Activated CD4-positive, CD25-positive, alpha-beta regulatory T cell treated with anti-CD3 and anti-CD28 coated beads, Interleukin-2, amount 50 U/mL, for 16 hours (primary cell): ENCODE data around the gene SUN5.

ENCODE experiments used
- DNase-seq: peaks from one replicate; pipeline ENCODE4 v3.0.0-alpha.2; 2020; ENCODE audit warnings: low read depth, low spot score

The SUN5 gene

GRCh38 chr20:33026779-33027759, 22.8 kb upstream of the SUN5 start:
- no peak for DNase-seq

- DNase-seq: no peak
Measured at GRCh38 chr20:33026072-33026778, 22.0 kb upstream of the SUN5 start.

- DNase-seq: no peak
Measured at GRCh38 chr20:33025318-33025876, 21.2 kb upstream of the SUN5 start.

GRCh38 chr20:33024609-33025317, 20.5 kb upstream of the SUN5 start:
- no peak for DNase-seq

DNA sequence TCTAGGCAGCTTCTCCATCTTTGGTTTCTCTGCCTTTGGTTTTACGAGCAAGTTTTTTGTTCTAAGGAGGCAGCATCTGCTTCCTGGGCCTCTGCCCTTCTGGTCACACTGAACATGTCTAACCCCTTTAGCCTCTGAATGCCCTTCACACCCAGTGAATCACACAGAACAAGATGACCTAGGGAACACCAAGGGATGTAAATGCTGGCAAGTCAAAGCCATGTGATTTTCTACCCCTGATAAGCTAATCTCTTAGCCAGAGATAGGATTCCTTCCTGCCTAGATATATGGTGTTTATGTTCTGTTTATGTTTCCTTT, 20.0 kb upstream of the SUN5 start:
- DNase-seq: no peak

DNA sequence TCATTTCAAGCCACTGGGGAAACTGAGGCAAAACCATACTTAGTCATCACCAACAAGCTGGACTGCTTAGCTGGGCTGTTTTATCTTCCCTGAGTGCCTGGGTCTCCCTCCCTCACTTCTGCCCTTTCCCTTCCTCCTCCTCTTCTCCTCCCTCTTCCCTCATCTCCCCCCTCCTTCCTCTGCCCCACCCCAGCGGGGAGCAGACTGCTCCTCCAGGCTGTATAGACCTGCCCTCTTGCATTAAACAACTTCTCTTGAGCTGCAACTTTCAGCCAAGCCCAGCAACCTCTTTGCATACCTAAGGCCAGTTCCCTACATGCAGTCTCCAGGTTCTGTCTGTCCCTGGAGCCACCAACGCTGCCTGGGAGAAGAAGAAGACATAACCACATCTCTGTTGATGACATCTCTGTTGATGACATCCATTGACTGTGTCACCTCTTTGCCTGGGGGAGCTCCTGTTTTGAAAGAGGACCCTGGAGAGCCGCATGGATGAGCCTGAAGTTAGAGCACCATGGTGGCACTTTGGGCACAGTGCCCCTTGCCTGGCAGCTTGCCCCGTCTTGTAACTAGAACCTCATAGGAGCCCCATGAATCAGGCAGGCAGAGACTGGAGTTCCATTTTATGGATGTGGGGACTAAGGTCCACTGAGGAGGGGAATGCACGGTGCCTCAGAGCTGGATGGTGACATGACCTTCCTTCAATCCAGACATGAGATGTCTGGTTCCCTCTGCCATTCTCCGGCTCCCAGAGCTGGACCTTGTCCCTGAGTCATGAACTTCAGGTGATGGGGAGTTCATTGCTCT, 19.4 kb upstream of the SUN5 start:
- DNase-seq: no peak

DNA sequence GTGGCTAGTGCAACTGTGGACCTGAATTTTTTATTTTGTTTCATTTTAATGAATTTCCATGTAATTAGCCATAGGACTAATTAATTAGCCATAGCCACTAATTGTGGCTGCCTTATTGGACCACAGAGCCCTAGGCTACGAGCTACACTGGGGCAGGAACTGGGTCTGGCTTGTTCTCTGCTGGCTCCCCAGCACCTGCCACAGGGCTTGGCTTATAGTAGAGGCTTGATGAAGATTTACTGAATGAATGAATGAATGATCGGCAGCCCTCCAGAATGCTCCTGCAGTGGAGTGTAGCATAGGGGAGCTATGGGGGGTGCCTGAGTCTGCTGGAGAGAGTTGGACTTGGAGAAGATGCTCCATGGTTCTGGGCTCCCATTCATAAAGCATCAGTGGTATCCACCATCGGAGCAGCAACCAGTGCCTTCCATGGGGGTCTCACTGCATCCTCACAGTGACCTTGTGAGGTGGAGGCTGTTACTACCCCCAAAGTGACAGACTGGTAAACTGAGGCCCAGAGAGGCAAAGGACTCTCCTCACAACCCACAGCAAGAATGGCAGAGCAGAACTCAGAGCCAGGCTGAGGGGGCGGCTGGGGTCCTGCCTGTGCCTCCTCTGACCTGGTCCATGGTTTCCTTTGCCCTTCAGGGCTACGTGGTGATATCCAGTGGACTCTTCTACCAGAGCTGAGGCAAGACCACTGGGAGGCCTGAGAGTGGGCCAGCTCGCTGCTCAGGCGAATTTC, 18.6 kb upstream of the SUN5 start:
- no peak for DNase-seq

DNA sequence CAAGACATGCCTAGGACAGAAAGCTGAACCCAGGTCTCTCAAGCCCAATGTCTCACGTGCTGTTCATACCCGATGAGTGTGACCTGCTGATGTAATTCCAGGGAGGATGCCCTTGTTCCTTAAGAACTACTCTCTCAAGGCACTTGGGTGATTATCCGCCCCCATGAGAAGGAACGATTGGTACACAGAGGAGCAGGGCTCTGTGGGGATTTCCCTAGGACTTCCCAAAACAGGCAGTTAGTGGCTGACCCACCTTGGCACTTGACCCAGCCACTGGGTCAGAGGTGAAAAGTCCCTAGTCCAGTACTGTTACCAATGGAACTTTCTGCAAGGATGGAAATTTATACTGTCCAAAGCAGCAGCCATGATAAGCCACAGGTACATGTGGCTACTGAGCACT, 18.1 kb upstream of the SUN5 start:
- DNase-seq: no peak

- no peak for DNase-seq
Measured at GRCh38 chr20:33021879-33022278, 17.6 kb upstream of the SUN5 start.

DNA sequence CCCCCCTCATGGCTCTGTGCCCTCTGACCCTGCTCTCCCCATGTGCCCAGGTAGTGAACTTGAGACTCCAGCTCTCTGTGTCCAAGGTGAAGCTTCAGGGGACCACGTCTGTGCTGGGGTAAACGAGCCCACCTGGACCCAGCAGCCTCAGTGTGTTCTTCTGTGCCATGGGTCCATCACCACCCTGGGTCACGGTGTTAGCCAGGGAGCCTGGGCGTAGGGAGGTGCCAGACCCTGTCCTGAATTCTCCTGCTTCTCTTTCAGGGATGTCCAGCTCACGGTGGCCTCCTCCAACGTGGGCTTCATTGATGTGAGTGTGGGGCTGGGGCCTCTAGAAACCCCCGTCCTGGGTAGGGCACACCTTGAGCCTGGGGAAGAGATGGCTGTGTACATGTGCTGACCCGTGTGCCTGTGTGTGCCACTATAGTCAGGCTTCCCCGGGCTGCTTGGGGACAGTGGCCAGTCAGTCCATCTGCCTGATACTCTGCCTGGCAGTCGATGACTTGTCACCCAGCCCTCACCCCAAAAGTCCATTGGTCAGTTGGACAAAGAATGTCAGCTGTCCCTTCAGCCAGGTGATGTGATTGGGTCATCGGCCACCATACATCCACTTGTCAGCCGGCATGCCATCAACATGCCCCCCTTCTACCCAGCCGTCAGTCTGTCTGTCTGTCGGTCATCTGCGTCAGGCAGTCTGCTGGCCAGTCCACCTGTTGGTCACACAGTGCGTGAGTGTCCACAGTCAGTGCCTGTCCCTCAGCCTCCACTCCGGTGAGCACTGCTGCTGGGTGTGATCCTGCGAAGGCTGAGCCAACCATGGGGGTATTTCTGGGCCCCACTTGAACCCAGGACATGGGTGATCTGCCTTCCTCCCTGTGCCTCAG, 16.3 kb upstream of the SUN5 start:
- DNase-seq: no peak

DNA sequence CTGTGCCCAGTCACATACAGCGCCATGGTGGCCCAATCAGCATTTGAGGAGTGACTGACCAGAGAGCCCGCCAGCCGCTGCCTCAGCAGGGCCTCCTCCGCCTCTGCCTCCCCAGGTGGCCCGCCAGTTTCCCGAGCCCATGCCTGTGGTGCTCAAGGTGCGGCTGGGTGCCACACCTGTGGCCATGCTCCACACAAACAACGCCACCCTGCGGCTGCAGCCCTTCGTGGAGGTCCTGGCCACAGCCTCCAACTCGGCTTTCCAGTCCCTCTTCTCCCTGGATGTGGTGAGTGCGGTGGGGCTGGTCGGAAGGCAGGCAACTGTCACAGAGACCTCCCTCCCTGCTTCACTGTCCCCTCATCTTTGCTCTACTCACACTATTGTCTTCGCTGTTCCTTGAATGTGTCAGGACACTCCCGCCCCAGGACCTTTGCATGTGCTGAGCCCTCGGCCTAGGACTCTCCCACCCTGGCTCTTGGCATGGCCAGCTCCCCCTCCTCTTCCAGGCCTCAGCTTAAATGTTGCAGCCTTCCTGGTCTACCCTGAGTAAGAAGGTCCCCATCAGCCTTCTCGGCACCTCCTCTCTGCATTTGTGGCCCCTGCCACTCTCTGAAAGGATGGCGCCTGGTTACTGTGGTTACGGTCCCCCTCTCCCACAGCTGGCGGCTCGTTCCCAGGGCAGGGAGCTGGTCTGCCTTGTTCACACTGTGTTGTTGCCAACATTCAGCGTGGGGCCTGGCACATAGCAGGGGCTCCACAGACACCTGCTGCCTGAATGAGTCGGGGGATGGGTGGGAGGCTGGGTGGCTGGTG, 15.4 kb upstream of the SUN5 start:
- DNase-seq: no peak

GRCh38 chr20:33018169-33018931, 14.1 kb upstream of the SUN5 start:
- no peak for DNase-seq

DNA sequence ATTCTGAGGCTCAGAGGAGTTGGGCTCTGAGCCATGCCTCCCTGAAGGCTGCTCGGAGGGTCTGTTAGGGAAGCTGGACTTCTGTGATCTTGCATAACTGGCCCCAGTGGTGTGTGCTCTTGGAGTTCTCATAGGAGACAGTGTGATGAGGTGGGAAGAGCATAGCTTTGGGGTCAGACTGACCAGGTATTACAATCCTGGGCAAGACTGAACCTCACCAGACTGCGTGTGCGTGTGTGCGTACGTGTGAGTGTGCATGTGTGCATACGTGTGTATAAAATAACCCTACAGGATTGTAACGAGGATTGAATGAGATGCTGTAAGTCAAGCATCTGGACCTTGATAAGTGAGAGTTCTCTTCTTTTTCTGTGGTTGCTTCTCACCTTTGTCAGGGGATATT, 13.3 kb upstream of the SUN5 start:
- no peak for DNase-seq

- no peak for DNase-seq
Measured at GRCh38 chr20:33016581-33017109, 12.4 kb upstream of the SUN5 start.

DNA sequence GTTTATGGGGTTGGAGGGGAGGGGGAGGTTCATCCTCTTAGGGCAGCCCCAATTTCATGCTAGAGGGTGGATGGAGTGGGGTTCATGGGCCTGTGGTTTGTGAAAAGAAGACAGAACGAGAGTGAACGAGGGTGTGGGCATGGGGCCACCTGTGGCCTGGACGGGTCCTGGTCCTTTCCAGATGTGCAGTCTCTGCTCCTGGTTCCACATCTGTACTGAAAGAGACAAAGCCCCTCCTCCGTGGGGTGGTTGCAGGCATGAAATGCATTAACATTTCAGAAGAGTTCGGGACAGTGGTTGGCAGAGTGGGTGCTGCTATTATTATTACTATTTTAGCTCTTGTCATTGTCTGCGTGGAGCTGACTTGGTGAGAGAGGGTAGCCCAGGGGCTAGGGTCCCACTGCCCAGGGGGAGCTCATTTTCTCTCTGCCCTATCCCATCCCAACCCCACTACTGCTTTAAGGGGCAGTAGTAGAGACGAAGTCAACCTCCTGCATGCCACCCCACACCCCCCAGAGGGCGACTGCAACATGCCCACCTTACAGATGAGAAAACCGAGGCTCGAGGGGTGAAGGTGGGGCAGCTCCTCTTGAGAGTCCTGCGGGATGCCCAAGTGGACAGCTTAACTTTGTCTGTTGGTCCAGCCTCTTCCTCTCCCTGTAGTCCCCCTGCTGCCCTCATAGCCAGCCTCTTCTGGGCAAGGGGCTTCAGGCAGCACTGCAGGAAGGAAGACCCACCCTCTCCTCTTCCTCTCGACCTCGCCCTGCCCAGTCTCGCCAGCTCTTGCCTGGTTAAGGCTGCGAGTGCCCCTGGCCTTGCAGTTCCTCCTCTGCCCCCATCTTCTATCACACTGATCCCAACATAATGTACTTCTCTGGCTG, 11.7 kb upstream of the SUN5 start:
- DNase-seq: no peak

DNA sequence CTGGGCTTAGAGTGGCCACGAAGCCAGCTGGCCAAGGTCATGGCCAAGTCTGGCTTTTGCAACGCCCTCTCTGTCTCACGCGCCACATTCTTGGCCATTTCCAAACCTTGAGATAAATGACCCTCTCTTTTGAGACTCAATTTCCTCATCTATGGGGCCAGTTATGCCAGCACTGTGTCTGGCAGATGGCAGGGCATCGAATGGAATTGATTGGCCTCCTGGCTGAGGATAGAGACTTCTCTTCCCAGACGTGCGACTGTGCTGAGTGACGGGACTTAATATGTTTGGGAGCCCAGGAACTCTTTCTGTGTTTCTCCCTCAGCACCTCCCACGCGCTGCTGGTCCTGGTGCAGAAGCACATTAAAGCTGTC, 10.9 kb upstream of the SUN5 start:
- no peak for DNase-seq
